ENCODE measurements around the gene TRA2B.

The TRA2B gene

GRCh38 chr3:185979721-185980121 is 41.9 kb upstream of the TRA2B start:
- no peak for ATAC-seq
- TF ChIP-seq BACH2 (CRISPR knock-in tag; IDR thresholded peaks at IDR 0.05; ENCODE audit: borderline replicate concordance) (no peak), GLIS3 (CRISPR knock-in tag; IDR thresholded peaks at IDR 0.05) (no peak), ZFP30 (CRISPR knock-in tag; IDR thresholded peaks at IDR 0.05) (no peak), ZNF70 (CRISPR knock-in tag; IDR thresholded peaks at IDR 0.05) (no peak), SNAI2 (CRISPR knock-in tag; IDR thresholded peaks at IDR 0.05) (no peak), ARNTL (CRISPR knock-in tag; IDR thresholded peaks at IDR 0.05; ENCODE audit: borderline replicate concordance, low read depth) (no peak), CSRNP3 (CRISPR knock-in tag; IDR thresholded peaks at IDR 0.05) (no peak), ESRRG (CRISPR knock-in tag; IDR thresholded peaks at IDR 0.05) (no peak), ISL1 (CRISPR knock-in tag; IDR thresholded peaks at IDR 0.05) (no peak), TSHZ2 (CRISPR knock-in tag; IDR thresholded peaks at IDR 0.05) (no peak), OSR1 (CRISPR knock-in tag; IDR thresholded peaks at IDR 0.05) (no peak)

- no peak for TF ChIP-seq ZNF565 (CRISPR knock-in tag; conservative IDR thresholded peaks at IDR 0.05; ENCODE audit: low read depth)
- ATAC-seq = no peak
These were observed 40.7 kb upstream of the TRA2B start for GRCh38 chr3:185978516-185978915.

GRCh38 chr3:185977679-185978040 is 39.8 kb upstream of the TRA2B start:
- ATAC-seq = peak; percentile 15; the same call in 2 of the 3 replicates
- TF ChIP-seq GLIS3 (CRISPR knock-in tag; IDR thresholded peaks at IDR 0.05) (no peak), CSDC2 (CRISPR knock-in tag; IDR thresholded peaks at IDR 0.05) (no peak), OSR1 (CRISPR knock-in tag; IDR thresholded peaks at IDR 0.05) (no peak), CREB5 (CRISPR knock-in tag; IDR thresholded peaks at IDR 0.05; ENCODE audit: low read depth) (no peak), ZFP3 (CRISPR knock-in tag; IDR thresholded peaks at IDR 0.05) (no peak), TCF4 (CRISPR knock-in tag; IDR thresholded peaks at IDR 0.05; ENCODE audit: borderline replicate concordance) (no peak), ISL1 (CRISPR knock-in tag; IDR thresholded peaks at IDR 0.05) (no peak), BACH2 (CRISPR knock-in tag; IDR thresholded peaks at IDR 0.05; ENCODE audit: borderline replicate concordance) (no peak), ARNTL (CRISPR knock-in tag; IDR thresholded peaks at IDR 0.05; ENCODE audit: borderline replicate concordance, low read depth) (no peak), TOX (CRISPR knock-in tag; IDR thresholded peaks at IDR 0.05; ENCODE audit: borderline replicate concordance) (no peak), ESRRG (CRISPR knock-in tag; IDR thresholded peaks at IDR 0.05) (no peak), PPARA (CRISPR knock-in tag; IDR thresholded peaks at IDR 0.05; ENCODE audit: borderline replicate concordance) (no peak), RARB (CRISPR knock-in tag; IDR thresholded peaks at IDR 0.05) (no peak), ZNF8 (CRISPR knock-in tag; IDR thresholded peaks at IDR 0.05) (no peak), SNAI2 (CRISPR knock-in tag; IDR thresholded peaks at IDR 0.05) (no peak), ZNF565 (CRISPR knock-in tag; conservative IDR thresholded peaks at IDR 0.05; ENCODE audit: low read depth) (no peak), ZFP30 (CRISPR knock-in tag; IDR thresholded peaks at IDR 0.05) (no peak)

GRCh38 chr3:185976977-185977678 is 39.3 kb upstream of the TRA2B start:
- ATAC-seq = peak; percentile 98
- TF ChIP-seq ZC3H10 (CRISPR knock-in tag; IDR thresholded peaks at IDR 0.05) = no peak
- no peak for TF ChIP-seq ZFP3 (CRISPR knock-in tag; IDR thresholded peaks at IDR 0.05)
- no peak for TF ChIP-seq PPARA (CRISPR knock-in tag; IDR thresholded peaks at IDR 0.05; ENCODE audit: borderline replicate concordance)
- no peak for TF ChIP-seq TSHZ2 (CRISPR knock-in tag; IDR thresholded peaks at IDR 0.05)
